SK-N-SH treated with all-trans-retinoic acid at 6 μM for 48 hours (cell line): ENCODE results near the gene RC3H1.

Source experiments
- ATAC-seq: fragments of 200-7000 bp; cut with Tn5 transposase; 3 replicates; pipeline ENCODE4 v1.9.1; 2020; ENCODE audit warnings: mild to moderate bottlenecking, moderate library complexity
- ESRRG ChIP-seq: fragments of 250-450 bp; sonication (Bioruptor Pico); IDR thresholded peaks from 2 replicates; pipeline ENCODE4 v1.6.1; 2021; ENCODE audit warnings: mild to moderate bottlenecking
- ISL1 ChIP-seq: fragments of 250-450 bp; sonication (Bioruptor Pico); IDR thresholded peaks from 2 replicates; pipeline ENCODE4 v2.1.2; 2022; ENCODE audit warnings: mild to moderate bottlenecking, moderate library complexity
- POU6F1 ChIP-seq: fragments of 250-450 bp; sonication (Bioruptor Pico); IDR thresholded peaks from 2 replicates; pipeline ENCODE4 v1.8.0; 2021; ENCODE audit warnings: low read depth, mild to moderate bottlenecking, moderate library complexity, borderline replicate concordance

RC3H1 gene

GRCh38 chr1:173886746-173887611, 135.2 kb downstream of the RC3H1 start:
- TF ChIP-seq ISL1 (CRISPR knock-in tag), result no peak
- no peak for TF ChIP-seq POU6F1 (CRISPR knock-in tag)
- TF ChIP-seq, all 23 proteins: peak for 0
- no peak for ATAC-seq

DNA sequence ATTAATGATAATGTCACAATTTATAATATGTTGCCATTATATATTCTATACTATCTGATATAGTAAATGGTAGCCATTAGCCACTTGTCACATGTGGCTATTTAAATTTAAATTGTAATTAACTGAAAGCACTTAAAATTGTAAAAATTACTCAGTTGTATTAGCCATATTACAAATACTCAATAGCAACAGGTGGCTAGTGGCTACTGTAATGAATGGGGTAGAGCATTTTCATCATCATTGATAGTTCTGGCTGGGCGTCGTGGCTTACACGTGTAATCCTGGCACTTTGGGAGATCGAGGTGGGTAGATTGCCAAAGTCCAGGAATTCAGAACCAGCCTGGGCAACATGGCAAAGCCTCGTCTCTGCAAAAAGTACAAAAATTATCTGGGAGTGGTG, 137.5 kb downstream of the RC3H1 start:
- no peak for ATAC-seq
- TF ChIP-seq ESRRG, result no peak
